GM21619 (cell line): Measurements from ENCODE around the gene PRR20G.

Experiments used
- ATAC-seq: cut with Tn5 transposase; IDR thresholded peaks from one replicate; pipeline ENCODE4 v1.9.1; 2021; ENCODE audit not compliant: unreplicated experiment

The PRR20G gene

DNA sequence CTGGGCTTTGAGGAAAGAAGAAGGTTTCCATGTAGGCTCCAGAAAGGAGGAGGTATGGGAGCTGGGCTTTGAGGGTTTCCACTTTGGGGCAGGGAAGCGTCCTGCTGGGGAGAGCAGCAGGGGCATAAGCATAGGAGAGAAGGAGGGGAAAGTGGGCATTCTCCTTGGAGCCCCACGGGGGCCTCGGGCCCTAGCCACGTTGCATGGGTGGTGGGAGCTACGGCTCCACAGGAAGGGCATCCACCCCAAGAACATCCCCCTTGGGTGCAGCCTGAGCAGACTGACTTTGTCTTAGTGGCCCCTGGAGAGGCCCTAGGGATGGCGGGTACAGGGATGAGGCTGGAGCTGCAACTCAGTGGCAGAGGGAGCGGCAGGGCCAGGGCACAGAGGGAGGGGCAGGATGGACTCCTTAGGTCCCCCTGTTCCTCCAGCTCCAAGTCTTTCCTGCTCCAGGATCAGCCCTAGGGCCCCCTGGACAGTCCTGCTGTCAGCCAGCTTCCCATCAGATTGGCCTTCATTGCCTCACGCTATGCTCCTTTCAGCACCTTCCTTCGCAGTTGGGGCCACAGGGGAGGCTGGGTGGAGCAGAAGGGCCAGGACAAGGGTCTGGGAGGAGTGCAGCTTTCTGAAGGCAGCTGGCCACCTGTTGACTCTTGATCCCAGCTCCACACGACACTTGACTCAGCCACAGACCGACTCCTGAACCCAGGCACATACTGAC, 22.9 kb downstream of the PRR20G start:
- ATAC-seq = no peak

DNA sequence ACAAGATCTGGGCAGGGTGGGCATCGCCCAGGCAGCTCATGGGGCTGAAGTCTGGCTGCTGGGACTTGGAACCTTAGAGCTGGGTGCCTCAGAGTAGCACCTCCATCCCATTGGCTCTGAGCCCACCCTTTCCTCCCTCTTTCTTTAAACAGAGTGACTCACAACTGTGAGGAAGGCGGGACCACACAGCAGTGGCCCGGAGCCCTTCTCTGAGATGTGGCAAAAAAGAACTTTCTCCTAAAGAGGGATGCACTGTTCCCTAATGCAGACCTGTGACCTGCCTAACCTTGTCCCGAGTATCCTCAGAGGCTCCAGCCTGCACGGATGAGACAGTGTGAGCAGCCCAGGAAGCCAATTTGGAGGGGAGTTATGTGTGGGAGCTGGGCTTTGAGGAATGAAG, 23.6 kb downstream of the PRR20G start:
- no peak for ATAC-seq

DNA sequence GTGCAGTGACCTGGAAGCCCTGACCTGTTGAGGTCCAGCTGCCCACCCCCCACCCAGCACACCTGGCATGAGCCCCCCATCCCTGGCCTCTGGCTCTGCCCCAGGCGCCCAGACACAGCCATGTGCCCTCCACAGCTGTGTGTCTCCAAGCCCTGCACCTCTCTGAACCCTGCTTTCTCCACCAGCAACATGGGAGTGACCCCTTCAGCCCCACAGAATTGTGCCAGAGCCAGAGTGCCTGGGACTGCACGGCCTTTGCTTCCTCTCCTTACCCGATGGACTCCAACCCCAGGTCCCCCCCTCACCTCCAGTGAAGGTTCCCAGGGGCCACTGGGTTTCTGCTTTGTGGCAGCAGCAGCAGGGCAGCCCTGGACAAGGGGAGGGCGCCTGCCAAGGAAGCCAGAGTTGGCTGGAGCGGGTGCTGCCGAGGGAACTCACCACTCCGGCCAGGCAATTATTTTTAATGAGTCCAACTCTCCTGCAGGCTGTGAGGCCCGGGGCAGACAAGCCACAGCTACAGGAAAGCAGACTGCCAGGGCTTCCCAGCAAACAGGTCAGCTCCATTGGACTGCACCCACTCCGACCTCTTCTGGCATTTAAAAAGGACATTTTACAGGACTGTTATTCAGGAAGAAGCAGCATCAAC, 24.1 kb downstream of the PRR20G start:
- no peak for ATAC-seq

DNA sequence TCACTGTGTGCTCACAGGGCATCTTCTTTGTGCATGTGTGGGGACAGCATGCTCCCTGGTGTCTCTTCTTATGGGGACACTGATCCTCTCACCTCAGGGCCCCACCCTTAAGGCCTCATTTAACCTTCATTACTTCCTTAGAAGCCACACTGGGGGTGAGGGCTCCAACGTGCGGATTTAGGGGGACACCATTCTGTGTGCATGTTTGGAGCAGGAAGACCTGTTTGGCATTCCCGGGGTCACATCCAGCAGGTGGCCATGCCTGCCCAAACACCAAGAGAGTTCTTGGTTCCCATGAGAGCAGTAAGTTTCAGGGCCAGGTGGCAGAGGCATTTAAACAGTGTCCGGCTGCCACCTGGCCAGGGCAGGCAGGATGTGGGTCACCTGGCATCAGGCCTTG, 24.8 kb downstream of the PRR20G start:
- no peak for ATAC-seq

DNA sequence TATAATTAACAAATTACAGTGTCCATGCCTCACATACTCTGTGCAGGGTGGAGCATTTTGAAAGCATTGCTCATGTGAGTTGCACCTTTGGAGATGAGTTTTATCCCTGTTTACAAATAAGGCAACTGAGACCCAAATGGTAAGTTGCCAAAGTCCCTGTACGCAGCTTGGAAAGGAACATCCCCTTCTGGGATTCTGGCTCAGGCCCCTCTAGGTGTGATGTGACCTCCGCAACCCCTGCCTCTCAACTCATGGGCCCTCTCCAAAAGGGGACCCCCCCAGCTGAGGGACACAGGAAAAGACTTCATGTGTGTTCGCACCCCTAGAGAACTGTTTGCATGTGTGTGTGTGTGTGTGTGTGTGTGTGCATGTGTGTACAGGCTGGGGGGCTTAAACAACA, 25.3 kb downstream of the PRR20G start:
- ATAC-seq = no peak

DNA sequence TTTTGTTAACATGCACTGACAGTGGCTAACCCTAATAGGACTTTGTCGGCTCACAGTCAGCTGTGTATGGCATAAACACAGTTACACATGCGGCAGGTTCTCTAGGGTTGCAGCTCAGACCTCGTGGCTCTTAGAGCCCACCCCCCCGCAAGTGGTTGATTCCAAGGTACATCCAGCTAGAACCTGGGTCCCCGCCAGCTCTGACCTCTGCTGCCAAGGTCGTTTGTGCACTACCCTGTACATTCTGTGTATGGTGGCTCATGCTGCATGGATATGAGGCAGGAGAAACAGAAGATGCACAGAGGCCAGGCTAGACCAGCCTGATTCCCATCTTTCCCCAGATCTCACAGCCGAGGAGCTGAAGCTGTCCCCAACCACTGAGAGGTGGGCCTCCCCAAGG, 25.9 kb downstream of the PRR20G start:
- no peak for ATAC-seq

DNA sequence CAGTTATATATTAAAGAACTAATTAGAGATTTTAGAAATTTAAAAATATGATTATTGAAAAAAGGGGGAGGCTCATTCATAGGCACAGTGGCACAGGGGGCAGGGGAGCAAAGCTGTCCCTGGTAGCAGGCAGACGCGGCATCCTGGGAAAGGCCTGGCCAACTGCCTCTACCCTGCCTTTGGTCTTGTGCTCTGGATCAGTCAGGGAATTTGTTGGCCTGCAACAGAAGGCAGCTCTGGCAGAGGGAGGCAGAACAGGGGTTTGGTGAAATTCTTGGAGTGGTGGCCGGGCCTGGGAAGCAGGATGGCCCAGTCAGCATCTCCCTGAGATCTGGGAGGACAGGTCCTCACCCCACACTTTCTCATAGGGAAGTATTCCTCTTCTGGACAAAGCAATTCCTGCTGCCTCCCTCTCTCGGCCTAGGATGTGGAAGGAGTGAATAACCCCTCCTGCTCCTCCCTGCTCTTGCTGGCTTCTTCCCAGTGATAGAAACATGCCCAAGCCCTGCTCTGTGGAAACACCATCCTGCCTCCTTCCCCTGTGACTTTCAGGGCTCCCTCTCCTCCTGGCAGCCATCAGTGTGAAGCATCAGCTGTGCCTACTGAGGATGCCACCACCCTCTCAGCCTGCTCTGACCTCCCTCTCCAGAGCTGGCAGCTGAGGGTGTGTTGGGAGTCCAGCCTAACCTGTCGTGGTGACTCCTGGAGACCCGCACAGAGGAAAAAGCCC, 26.9 kb downstream of the PRR20G start:
- ATAC-seq = no peak

DNA sequence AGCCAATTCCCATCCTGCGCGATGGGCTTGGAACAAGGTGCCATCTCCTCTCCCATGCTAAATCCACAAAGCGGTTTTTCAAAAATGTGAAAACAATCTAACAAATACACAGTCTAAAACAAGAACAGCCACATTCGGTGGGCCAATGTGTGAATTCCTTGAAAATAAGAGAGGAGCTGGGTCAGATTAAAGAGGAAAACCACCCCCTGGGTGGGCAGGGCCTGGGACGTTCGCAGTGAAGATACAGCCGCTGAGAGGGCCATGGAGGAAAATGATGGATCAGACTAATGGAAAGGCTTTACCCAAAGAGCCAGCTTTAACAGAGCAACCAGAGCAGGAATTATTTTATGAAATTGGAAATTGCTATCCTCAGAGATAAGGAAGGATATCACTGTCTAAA, 27.4 kb downstream of the PRR20G start:
- ATAC-seq = no peak

DNA sequence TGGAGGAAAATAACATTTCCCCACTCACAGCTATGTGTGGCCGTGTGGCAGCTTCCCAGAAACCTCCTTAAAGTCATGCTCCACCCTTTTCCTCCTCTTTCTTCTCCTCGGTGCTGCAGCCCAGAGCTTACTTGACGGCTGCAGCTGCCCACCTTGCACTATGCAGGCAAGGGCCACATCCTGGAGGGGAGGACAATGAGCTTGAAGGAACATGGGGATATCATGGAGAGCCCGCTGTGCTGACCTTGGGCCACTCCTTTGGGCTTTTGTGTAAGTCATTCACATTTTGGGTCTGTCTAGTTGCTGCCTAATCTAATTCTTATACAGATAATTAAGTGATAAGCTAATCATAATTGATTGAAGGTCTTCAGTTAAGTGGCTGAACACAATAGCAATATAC, 28.0 kb downstream of the PRR20G start:
- no peak for ATAC-seq

DNA sequence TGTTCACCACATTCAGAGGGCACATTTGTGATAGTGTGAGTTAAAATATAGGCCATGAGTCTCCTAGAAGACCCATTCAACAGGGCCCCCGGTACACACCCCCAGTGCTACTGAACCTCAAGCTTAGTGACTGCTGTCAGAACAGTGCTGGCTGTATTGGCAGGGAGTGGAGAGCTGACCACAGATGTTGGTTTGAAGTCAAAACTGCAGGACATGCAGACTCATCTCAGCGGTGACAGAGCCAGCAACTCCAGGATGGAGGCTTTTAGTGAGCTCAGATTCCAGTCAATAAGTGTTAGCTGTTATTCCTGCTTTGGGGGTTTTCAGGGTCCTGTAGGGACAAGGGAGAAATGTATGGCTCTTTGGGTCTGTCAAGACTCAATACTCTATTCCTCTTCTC, 29.1 kb downstream of the PRR20G start:
- ATAC-seq = no peak

DNA sequence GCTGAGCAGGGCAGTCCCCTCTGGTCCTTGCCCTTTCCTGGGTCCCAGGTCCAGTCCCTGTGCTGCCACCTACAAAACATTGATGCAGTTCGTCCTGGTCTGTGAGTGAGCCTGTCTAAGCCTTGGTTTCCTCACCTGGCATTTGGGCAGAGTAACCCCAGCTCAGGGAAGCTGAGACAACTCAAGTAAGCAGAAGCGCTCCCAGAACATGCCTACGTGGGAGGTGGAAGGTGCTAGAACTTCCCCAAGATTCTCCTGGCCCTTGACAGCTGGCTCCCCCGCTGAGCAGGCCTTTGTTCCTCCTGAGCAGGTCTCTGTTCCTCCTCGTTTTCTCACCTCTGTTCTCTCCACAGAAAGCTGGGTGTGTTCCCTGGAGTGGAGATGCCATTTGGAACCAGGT, 30.5 kb downstream of the PRR20G start:
- ATAC-seq = no peak

DNA sequence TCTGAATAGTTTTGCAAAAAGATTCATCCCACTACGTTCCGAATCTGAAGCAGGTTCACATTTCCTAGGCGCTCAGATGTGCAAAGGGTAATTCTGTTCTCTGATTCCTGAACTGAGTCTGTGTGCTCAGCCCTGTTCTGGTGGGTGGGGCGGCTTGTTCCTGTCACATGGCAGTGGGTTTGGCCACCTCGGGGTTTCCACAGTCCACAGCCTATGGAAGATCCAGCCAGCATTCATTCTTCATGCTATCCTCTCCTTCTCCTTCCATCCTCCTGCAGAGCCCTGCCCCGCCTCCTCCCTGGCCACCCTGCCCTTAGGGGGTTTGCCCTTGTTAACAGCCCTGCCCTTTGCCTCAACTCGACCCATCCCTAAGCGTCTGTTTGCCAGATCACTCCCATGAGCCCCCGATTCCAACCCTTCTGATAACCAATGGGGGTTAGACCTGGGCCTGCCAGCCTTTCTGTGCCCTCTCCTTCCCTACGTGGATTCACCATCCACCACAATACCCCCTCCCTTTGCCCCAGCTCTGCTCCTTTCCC, 31.0 kb downstream of the PRR20G start:
- no peak for ATAC-seq

DNA sequence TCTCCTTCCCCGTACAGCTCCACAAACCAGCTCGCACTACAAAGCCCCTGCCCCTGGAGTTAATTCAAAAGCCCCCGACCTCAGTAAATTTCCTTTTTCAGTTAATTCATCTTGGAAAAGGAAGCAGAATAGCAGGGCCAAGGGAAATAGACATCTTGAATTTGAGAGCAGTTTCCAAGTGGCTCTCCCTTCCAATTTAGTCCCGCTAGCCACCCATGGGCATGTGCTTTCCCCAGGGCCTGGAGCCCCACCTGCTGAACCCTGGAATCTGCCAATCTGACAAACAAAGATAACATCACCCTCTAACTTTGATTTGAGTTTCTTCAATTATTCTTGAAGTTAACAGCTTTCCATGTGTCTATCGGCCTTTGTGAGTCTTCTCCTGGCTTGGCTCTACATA, 31.7 kb downstream of the PRR20G start:
- ATAC-seq = no peak

DNA sequence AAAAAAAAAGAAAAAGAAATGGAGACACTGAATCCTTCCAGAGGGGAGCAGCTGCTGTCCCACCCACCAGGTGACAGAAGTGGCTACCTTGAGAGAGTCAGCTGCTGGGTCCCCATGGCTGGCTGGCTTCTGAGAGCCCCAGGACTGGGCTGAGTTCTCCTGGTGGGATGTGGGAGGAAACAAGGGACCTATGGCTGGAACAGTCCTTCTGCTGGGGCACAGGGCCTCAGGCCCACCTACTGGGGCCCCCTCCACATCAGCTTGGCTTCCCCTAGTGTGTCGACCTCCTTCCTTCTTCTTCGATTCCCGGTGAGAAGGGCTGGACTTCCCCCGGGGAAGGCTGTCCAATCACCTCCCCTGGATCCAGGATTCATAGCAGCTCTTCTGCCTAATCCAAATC, 32.3 kb downstream of the PRR20G start:
- no peak for ATAC-seq

DNA sequence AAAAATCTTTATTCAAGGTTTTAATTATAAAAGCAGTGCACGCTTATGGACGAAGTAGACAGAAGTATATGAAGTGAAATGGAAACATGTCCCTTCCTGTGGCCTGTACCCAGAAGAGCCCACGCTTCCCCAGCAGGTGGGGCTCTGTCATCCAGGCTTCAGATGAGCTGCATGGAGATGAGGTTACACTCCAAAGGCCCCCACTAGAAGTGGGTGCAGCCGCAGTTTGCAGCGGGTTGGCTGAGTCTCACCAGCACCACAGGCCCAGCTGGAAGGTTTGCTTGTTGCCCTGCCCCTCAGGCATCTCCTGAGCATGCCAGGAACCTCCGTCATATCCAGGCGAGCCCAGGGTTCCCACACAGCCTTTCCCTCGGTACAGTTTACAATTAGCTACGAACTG, 33.1 kb downstream of the PRR20G start:
- no peak for ATAC-seq

DNA sequence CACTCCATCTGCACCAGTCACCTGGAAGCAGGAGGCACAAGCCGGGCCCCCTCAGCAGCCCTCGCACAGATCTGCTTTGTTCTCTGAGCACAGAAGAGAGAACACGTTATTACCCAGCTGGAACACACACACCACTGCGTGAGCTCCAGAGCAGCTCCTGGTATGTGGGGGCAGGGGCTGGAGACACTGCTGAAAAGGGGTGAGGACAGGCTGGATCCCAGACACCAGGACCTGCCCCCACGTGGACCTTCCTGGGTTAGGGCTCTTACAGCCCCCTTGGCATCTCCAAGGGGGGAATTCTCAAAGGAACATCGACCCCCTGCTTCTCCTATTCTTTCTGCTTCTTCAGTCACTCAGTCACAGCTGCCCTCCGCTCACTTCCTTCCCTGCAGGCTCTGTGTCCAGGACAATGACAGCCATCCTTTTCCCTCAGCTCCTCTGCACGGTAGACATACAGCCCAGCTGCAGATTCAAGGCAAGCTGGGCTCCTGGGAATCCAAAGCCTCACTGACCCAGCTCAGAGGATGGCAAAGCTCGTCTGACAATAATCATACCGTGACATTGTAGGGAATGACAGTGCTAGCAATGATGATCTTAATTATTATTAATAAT, 33.7 kb downstream of the PRR20G start:
- ATAC-seq = no peak

DNA sequence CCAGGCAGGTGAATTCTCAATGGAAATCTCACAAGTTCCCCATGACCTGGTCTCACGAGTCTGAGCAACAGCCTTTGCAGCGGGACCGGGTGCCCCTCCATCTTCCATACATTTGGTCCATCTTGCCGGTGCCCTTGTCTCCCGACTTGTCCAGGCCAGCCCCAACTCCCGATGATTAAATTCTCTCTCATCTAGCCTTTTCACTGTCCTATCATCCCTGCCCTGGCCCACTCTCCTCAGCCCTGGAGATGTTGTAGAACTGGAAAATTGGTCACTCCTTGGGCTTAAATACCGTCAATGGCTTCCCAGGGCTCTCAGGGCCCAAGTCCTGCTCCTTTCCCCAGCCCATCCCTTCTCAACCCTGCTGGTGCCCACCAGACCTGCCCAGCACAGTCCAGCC, 34.4 kb downstream of the PRR20G start:
- ATAC-seq = no peak

DNA sequence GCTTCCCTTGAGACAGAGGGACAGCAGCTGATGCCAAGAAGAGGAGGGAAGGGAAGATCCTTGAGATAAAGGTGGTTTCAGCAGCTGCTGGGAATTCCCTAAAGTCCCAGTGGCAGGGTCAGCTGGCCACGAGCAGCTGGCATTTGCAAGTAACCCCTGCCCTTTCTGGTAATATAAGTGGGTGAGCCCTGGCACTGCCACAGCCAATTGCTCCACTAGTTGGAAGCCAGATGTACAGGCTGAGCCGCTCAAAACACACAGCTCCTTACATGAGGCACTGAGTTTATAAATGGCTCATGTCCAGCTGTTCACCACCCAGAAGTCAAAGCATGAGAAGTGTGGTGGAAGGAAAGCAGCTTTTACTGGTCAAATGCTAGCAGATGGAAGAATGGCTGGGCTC, 35.4 kb downstream of the PRR20G start:
- ATAC-seq = no peak

DNA sequence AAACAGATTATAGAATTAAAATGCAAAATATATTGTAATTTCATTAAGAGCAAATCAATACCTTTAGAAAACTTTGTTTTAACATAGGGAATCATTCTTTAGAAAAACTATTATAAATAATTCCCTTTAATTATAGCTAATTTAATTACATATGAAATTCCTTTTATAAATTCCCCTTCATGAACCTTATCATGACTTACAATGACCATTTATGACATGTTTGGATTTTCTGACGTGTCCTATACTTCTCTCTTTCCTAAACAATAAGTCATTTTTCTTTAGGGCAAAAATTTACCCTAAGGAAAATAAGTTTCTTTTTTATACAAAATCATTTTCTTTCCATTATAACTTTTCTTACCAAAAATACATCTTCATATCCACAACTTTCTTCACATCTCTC, 37.8 kb downstream of the PRR20G start:
- ATAC-seq = no peak

DNA sequence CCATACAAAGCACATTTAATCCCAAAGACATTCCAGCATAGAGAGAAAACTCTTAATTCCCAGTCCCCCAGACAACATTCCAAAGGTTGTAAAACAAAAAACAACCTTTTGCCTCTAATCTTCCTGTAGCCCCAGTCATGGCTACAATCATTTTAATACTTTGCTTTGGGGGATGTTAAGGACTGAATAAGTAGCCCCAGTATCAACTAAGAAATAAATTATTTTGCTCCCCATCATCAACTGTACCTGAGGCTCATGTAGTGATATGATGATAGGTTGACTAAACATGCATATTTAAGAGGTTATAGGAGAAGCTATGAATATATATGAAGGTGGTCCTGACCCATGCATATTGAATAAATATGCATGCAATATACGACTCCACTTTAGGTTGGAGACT, 40.6 kb downstream of the PRR20G start:
- ATAC-seq = no peak

DNA sequence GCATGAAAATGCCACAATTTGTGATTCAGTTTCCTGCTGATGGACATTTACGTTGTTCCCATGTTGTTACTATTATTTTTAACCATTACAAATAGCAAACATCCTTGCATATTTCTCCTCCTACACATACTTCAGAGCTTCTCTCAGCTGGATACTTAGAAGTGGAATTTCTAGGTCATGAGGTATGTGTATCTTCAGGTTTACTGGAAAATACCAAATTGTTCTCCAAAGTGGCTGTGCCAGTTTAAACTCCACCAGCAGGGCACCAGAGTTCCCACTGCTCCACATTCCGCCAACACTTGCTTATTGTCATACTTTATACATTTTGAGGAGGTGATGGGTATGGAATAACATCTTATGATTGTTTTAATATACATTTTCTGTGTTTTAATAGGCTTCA, 49.2 kb downstream of the PRR20G start:
- no peak for ATAC-seq

DNA sequence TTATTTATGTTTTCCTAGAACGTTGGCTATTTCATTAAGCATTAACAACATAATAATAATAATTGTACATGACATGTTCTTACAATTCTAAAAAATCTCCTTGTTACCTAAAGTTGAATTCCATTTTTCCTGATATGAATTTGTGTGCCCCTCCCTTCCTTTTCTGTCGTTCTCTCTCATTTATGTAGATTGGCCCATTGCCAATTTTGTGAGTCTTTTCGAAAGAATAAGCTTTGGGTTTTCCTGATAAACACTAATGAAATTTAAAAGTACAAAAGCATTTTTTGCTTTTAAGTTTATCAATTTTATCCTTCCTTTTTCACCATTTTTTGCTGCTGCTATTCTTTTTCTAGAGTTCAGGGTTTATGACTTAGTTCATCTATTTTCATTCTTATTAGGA, 50.0 kb downstream of the PRR20G start:
- ATAC-seq = no peak
